HepG2 (cell line): ENCODE data around the gene TOMM40L. TPM values are rescaled to one million over a fixed set of nuclear protein-coding genes. Genes with fewer than 3 reads are reported as not detected.
A peak's percentile ranks its signal among the peaks of the same experiment; 100 is the strongest.

ENCODE experiments used
- ARNTL ChIP-seq: sonication (generic); formaldehyde crosslinking; IDR thresholded peaks from 2 replicates; pipeline ENCODE4 v1.4.0; 2020; ENCODE audit warnings: mild to moderate bottlenecking, missing genetic modification reagents
- CENPT ChIP-seq: sonication (generic); formaldehyde crosslinking; IDR thresholded peaks from 2 replicates; pipeline ENCODE4 v1.8.0; 2022; ENCODE audit warnings: low read depth, mild to moderate bottlenecking, moderate library complexity, missing genetic modification reagents
- DR1 ChIP-seq: sonication (generic); formaldehyde crosslinking; IDR thresholded peaks from 2 replicates; pipeline ENCODE4 v1.8.0; 2021; ENCODE audit warnings: mild to moderate bottlenecking, missing genetic modification reagents, inconsistent platforms
- FOXP1 ChIP-seq, 2 experiments: fragments of 450-650 bp in 1 of 2; IDR thresholded peaks; 2 replicates each; pipeline ENCODE4 v1.6.1; 2017 to 2018; ENCODE audit warnings: antibody characterized with exemption in 1 of 2
- NFYB ChIP-seq: sonication (generic); formaldehyde crosslinking; IDR thresholded peaks from 2 replicates; pipeline ENCODE4 v1.4.0; 2020; ENCODE audit warnings: missing genetic modification reagents
- PAX8 ChIP-seq: sonication (generic); formaldehyde crosslinking; IDR thresholded peaks from 2 replicates; pipeline ENCODE4 v1.8.0; 2022; ENCODE audit warnings: mild to moderate bottlenecking, missing genetic modification reagents, borderline replicate concordance
- REXO4 ChIP-seq: sonication (generic); formaldehyde crosslinking; IDR thresholded peaks from 2 replicates; pipeline ENCODE4 v1.8.0; 2022; ENCODE audit warnings: missing genetic modification reagents, mild to moderate bottlenecking, borderline replicate concordance
- RFXAP ChIP-seq: sonication (generic); formaldehyde crosslinking; IDR thresholded peaks from 2 replicates; pipeline ENCODE4 v1.4.0; 2020; ENCODE audit warnings: missing genetic modification reagents, borderline replicate concordance
- TFDP1 ChIP-seq: IDR thresholded peaks from 2 replicates; pipeline ENCODE4 v1.6.1; 2016; ENCODE audit warnings: missing compliant biosample characterization, missing genetic modification reagents, borderline replicate concordance
- ZNF12 ChIP-seq: sonication (generic); formaldehyde crosslinking; IDR thresholded peaks from 2 replicates; pipeline ENCODE4 v1.5.0; 2020; ENCODE audit warnings: missing genetic modification reagents
- ZNF20 ChIP-seq: sonication (generic); formaldehyde crosslinking; IDR thresholded peaks from 2 replicates; pipeline ENCODE4 v1.4.0; 2020; ENCODE audit warnings: mild to moderate bottlenecking, moderate library complexity, missing genetic modification reagents
- ZNF549 ChIP-seq: sonication (generic); formaldehyde crosslinking; IDR thresholded peaks from 2 replicates; pipeline ENCODE4 v1.5.0; 2020; ENCODE audit warnings: missing genetic modification reagents
- ZNF674 ChIP-seq: sonication (generic); formaldehyde crosslinking; IDR thresholded peaks from 2 replicates; pipeline ENCODE4 v1.5.0; 2020; ENCODE audit warnings: low read depth, mild to moderate bottlenecking, missing genetic modification reagents
- polyA plus RNA-seq, 8 experiments: library from polyadenylated mRNA; depleted of rRNA in 3 of 8; stranded (reverse) in 7 of 8; unstranded in 1 of 8; fragments of >200 nt; fragmentation: Illumina TruSeq in 4 of 8; extraction: Trizol in 4 of 8; gene quantifications; 2 replicates each; pipeline versions ENCODE4 v1.2.1 to v1.2.3, GENCODE V29; 2011 to 2016; ENCODE audit warnings: low read depth in 4 of 8, missing spikeins in 1 of 8, mixed read lengths in 1 of 8; ENCODE audit not compliant: insufficient read depth in 1 of 8
- total RNA-seq, 5 experiments: library from RNA; depleted of rRNA; stranded (reverse); fragments of >200 nt; fragmentation: Illumina TruSeq; extraction: Trizol; gene quantifications; 2 replicates each; pipeline ENCODE4 v1.2.3, GENCODE V29; 2016; ENCODE audit warnings: low read depth in 1 of 5
- TF ChIP-seq, protein P1 (sequence below), 2 experiments: sonication (generic) in 1 of 2; formaldehyde crosslinking in 1 of 2; IDR thresholded peaks; 2 replicates each; pipeline versions ENCODE4 v1.5.1 to v1.6.1; 2011 to 2020; ENCODE audit warnings: borderline replicate concordance in 1 of 2, low read depth in 1 of 2, low read length in 1 of 2, mild to moderate bottlenecking in 1 of 2, missing genetic modification reagents in 1 of 2, moderate library complexity in 1 of 2
- TF ChIP-seq, protein P2 (sequence below), 2 experiments: sonication (generic) in 1 of 2; formaldehyde crosslinking in 1 of 2; IDR thresholded peaks; 2 replicates each; pipeline versions ENCODE4 v1.6.1 to v1.9.0; 2014 to 2022; ENCODE audit warnings: antibody characterized with exemption in 1 of 2, borderline replicate concordance in 1 of 2, inconsistent platforms in 1 of 2, low read depth in 1 of 2, missing genetic modification reagents in 1 of 2
- TF ChIP-seq, protein P3 (sequence below): IDR thresholded peaks from 2 replicates; pipeline ENCODE4 v1.6.1; 2016; ENCODE audit warnings: missing biosample characterization, missing genetic modification reagents, low read depth

The TOMM40L gene
- total and polyA plus RNA-seq, 2 of the 13 experiments (the other 11 are each of a cell fraction or from before 2014, with no cell fraction given): 14.1 to 26.2 TPM

DNA sequence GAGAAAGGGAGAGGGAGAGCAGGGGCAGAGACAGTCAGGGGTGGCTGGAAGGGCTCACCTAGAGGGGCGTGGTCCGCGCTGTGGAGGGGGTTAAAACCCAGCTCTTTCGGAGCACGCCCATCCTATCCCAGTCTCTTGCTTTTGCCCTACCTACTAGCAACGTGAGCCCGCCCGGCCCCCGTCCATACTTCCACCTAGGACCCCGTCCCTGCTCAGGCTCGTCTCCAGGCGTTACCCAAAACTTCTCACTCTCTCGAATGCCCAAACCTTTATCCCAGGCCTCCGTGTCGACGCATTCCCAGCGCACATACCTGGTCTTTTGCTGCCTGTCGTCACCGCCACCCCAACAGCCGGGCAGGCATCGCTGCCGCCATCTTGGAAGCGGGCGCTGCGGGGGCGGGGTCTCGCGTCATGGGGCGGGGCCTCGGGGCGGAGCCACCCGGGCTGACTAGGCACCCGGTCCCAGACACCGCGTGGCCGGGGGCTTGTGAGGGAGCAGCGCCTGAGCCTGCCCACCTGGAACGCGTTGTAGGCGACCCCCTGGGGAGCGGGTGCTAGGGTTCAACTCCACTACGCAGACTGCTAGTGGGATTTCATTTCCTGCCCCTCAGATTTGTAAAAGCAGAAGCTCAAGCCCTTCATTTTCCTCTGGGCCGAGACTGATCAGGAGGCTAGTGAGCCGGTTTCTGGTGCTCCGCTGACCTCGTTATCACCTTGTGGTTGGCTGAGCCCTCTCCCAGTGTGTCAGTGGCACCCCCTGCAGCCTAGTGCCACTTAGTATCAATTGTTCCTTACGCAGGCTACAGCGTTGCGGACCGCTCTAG lies 48.5 kb upstream of the TOMM40L start, which contains the start of gene B4GALT3 (continued):
- TF ChIP-seq, protein P1, sequence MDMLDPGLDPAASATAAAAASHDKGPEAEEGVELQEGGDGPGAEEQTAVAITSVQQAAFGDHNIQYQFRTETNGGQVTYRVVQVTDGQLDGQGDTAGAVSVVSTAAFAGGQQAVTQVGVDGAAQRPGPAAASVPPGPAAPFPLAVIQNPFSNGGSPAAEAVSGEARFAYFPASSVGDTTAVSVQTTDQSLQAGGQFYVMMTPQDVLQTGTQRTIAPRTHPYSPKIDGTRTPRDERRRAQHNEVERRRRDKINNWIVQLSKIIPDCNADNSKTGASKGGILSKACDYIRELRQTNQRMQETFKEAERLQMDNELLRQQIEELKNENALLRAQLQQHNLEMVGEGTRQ (IDR thresholded peaks at IDR 0.05; ENCODE audit: low read depth, low read length): no peak
- TF ChIP-seq, protein P1 (CRISPR knock-in tag; IDR thresholded peaks at IDR 0.05; ENCODE audit: borderline replicate concordance): no peak
- 0 out of 2 replicates have a peak, but pooled peaks have one; percentile 51 for TF ChIP-seq DR1
- TF ChIP-seq RFXAP (CRISPR knock-in tag): no peak; the same call in 1 of the 2 replicates
- TF ChIP-seq, protein P2, sequence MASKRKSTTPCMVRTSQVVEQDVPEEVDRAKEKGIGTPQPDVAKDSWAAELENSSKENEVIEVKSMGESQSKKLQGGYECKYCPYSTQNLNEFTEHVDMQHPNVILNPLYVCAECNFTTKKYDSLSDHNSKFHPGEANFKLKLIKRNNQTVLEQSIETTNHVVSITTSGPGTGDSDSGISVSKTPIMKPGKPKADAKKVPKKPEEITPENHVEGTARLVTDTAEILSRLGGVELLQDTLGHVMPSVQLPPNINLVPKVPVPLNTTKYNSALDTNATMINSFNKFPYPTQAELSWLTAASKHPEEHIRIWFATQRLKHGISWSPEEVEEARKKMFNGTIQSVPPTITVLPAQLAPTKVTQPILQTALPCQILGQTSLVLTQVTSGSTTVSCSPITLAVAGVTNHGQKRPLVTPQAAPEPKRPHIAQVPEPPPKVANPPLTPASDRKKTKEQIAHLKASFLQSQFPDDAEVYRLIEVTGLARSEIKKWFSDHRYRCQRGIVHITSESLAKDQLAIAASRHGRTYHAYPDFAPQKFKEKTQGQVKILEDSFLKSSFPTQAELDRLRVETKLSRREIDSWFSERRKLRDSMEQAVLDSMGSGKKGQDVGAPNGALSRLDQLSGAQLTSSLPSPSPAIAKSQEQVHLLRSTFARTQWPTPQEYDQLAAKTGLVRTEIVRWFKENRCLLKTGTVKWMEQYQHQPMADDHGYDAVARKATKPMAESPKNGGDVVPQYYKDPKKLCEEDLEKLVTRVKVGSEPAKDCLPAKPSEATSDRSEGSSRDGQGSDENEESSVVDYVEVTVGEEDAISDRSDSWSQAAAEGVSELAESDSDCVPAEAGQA (IDR thresholded peaks at IDR 0.05; ENCODE audit: low read depth): peak; percentile 91
- TF ChIP-seq, protein P2 (CRISPR knock-in tag; IDR thresholded peaks at IDR 0.05; ENCODE audit: borderline replicate concordance): no peak
- TF ChIP-seq PAX8 (CRISPR knock-in tag): peak; percentile 91; the same call in 1 of the 2 replicates
- no peak for TF ChIP-seq ZNF20 (CRISPR knock-in tag)
- no peak for TF ChIP-seq REXO4 (CRISPR knock-in tag)
- peak; percentile 66 for TF ChIP-seq ARNTL (CRISPR knock-in tag)
- no peak; the same call in 1 of the 2 replicates for TF ChIP-seq ZNF12
- peak; percentile 45; the same call in 1 of the 2 replicates for TF ChIP-seq NFYB
- no peak for TF ChIP-seq ZNF549
- TF ChIP-seq, protein P3, sequence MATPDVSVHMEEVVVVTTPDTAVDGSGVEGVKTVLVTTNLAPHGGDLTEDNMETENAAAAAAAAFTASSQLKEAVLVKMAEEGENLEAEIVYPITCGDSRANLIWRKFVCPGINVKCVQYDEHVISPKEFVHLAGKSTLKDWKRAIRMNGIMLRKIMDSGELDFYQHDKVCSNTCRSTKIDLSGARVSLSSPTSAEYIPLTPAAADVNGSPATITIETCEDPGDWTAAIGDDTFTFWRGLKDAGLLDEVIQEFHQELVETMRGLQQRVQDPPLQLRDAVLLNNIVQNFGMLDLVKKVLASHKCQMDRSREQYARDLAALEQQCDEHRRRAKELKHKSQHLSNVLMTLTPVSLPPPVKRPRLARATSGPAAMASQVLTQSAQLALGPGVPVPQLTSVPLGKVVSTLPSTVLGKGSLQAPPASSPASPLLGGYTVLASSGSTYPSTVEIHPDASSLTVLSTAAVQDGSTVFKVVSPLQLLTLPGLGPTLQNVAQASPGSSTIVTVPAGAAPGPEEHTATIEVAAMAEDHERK (CRISPR knock-in tag): no peak
- TF ChIP-seq TFDP1 (CRISPR knock-in tag): peak; percentile 53
- TF ChIP-seq ZNF674: no peak
- no peak for TF ChIP-seq FOXP1 (IDR thresholded peaks at IDR 0.05)
- 0 out of 2 replicates have a peak, but pooled peaks have one; percentile 6 for TF ChIP-seq FOXP1 (CRISPR knock-in tag; IDR thresholded peaks at IDR 0.05)
- no peak for TF ChIP-seq CENPT (CRISPR knock-in tag)
